ENCODE results near the gene OXGR1. TPM values are rescaled to one million over a fixed set of nuclear protein-coding genes. Genes with fewer than 3 reads are reported as not detected.

OXGR1 gene
- total and polyA plus RNA-seq, 10 of the 15 experiments (the other 5 are each of a cell fraction or from before 2014, with no cell fraction given), result 0.05 TPM; not detected in 9

DNA sequence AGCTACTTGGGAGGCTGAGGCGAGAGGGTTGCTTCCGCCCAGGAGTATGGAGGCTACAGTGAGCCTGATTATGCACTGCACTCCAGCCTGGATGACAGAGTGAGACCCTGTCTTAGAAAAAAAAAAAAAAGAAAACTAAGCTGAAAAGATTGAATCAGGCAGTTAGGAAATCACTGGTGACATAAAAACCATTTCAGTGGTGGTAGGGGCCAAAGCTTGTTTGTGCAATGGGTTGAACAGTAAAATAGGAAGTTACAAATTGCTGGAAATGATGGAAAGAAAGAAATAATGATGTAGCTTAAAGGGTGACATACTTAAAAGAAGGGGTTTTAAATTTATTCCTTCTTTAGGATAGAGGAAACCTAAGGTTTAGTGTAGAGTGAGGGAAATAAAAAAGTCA is 4.8 kb upstream of the OXGR1 start:
- ChIA-PET POLR2A (no interaction called here), CTCF (interaction anchor here (1.1 to 1.4 kb wide), 2 partner anchors 16 to 19 kb away, joined by 3 read pairs; no protein-coding TSS in a partner anchor), RAD21 (ENCODE audit: unreplicated experiment) (no interaction called here), SMC1A (ENCODE audit: uncharacterized antibody, unreplicated experiment) (no interaction called here)
- Histone ChIP-seq H3K4me3 (no peak overlapping the region), H3K4me1 (ENCODE audit: control insufficient read depth, insufficient read depth, low read length) (no peaks in the 10 kb centered on the region), H3K79me2 (ENCODE audit: control insufficient read depth, insufficient read depth, low read length) (no peaks in the 10 kb centered on the region), H4K20me1 (ENCODE audit: control insufficient read depth, insufficient read depth) (no peaks in the 10 kb centered on the region), H3K4me2 (ENCODE audit: control insufficient read depth, insufficient read depth) (no peak overlapping the region), H3K9me3 (replicated peaks; ENCODE audit: control insufficient read depth, insufficient read depth, low read length) (no peaks in the 10 kb centered on the region), H3K9ac (ENCODE audit: control insufficient read depth, insufficient read depth, low read length) (no peak overlapping the region), H3K27me3 (replicated peaks in 1 of 2; ENCODE audit: control insufficient read depth in 2 of 2, insufficient read depth in 2 of 2, low read length in 1 of 2) (peaks cover under 1 to 5% of the 10 kb centered on the region in 2 experiments; a peak in 3 of 4 replicates), H2AFZ (ENCODE audit: control insufficient read depth, low read depth, low read length) (no peak overlapping the region), H3K36me3 (ENCODE audit: control insufficient read depth in 2 of 2, insufficient read depth in 2 of 2, low read length in 1 of 2) (no peaks in the 10 kb centered on the region), H3K27ac (ENCODE audit: control insufficient read depth, insufficient read depth) (no peak overlapping the region)
- FAIRE-seq (no peak), DNase-seq (ENCODE audit: low read depth, low spot score) (no peak), ATAC-seq (no peak)
- TF ChIP-seq, protein P1, sequence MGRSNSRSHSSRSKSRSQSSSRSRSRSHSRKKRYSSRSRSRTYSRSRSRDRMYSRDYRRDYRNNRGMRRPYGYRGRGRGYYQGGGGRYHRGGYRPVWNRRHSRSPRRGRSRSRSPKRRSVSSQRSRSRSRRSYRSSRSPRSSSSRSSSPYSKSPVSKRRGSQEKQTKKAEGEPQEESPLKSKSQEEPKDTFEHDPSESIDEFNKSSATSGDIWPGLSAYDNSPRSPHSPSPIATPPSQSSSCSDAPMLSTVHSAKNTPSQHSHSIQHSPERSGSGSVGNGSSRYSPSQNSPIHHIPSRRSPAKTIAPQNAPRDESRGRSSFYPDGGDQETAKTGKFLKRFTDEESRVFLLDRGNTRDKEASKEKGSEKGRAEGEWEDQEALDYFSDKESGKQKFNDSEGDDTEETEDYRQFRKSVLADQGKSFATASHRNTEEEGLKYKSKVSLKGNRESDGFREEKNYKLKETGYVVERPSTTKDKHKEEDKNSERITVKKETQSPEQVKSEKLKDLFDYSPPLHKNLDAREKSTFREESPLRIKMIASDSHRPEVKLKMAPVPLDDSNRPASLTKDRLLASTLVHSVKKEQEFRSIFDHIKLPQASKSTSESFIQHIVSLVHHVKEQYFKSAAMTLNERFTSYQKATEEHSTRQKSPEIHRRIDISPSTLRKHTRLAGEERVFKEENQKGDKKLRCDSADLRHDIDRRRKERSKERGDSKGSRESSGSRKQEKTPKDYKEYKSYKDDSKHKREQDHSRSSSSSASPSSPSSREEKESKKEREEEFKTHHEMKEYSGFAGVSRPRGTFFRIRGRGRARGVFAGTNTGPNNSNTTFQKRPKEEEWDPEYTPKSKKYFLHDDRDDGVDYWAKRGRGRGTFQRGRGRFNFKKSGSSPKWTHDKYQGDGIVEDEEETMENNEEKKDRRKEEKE (IDR thresholded peaks at IDR 0.05), result no peak
- TF ChIP-seq JUNB (IDR thresholded peaks at IDR 0.05) (no peak), ATF7 (IDR thresholded peaks at IDR 0.05; ENCODE audit: low read depth) (no peak), DPF2 (IDR thresholded peaks at IDR 0.05) (no peak), ASH2L (IDR thresholded peaks at IDR 0.05; ENCODE audit: borderline replicate concordance, low read depth) (no peak), KAT2A (conservative IDR thresholded peaks at IDR 0.05; ENCODE audit: control insufficient read depth, low read depth, low read length) (no peak), BCL11A (IDR thresholded peaks at IDR 0.05; ENCODE audit: low read depth, low read length) (no peak), GATAD2B (conservative IDR thresholded peaks at IDR 0.05; ENCODE audit: low read depth) (no peak), MYB (IDR thresholded peaks at IDR 0.05; ENCODE audit: borderline replicate concordance, low read depth, low read length) (no peak), MEF2B (IDR thresholded peaks at IDR 0.05; ENCODE audit: partially characterized antibody, poor library complexity, severe bottlenecking) (no peak), FOS (IDR thresholded peaks at IDR 0.05; ENCODE audit: borderline replicate concordance, extremely low read depth, insufficient read length) (no peak), NR2F1 (conservative IDR thresholded peaks at IDR 0.05) (no peak), HCFC1 (IDR thresholded peaks at IDR 0.05; ENCODE audit: low read length) (no peak), POLR2A (IDR thresholded peaks at IDR 0.05; ENCODE audit: low read depth, low read length) (no peak), KDM1A (IDR thresholded peaks at IDR 0.05; ENCODE audit: borderline replicate concordance) (no peak), CREB1 (IDR thresholded peaks at IDR 0.05; ENCODE audit: low read depth) (no peak)
- TF ChIP-seq, protein P2, sequence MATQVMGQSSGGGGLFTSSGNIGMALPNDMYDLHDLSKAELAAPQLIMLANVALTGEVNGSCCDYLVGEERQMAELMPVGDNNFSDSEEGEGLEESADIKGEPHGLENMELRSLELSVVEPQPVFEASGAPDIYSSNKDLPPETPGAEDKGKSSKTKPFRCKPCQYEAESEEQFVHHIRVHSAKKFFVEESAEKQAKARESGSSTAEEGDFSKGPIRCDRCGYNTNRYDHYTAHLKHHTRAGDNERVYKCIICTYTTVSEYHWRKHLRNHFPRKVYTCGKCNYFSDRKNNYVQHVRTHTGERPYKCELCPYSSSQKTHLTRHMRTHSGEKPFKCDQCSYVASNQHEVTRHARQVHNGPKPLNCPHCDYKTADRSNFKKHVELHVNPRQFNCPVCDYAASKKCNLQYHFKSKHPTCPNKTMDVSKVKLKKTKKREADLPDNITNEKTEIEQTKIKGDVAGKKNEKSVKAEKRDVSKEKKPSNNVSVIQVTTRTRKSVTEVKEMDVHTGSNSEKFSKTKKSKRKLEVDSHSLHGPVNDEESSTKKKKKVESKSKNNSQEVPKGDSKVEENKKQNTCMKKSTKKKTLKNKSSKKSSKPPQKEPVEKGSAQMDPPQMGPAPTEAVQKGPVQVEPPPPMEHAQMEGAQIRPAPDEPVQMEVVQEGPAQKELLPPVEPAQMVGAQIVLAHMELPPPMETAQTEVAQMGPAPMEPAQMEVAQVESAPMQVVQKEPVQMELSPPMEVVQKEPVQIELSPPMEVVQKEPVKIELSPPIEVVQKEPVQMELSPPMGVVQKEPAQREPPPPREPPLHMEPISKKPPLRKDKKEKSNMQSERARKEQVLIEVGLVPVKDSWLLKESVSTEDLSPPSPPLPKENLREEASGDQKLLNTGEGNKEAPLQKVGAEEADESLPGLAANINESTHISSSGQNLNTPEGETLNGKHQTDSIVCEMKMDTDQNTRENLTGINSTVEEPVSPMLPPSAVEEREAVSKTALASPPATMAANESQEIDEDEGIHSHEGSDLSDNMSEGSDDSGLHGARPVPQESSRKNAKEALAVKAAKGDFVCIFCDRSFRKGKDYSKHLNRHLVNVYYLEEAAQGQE (IDR thresholded peaks at IDR 0.05; ENCODE audit: low read depth, low read length), result no peak
- TF ChIP-seq, protein P3, sequence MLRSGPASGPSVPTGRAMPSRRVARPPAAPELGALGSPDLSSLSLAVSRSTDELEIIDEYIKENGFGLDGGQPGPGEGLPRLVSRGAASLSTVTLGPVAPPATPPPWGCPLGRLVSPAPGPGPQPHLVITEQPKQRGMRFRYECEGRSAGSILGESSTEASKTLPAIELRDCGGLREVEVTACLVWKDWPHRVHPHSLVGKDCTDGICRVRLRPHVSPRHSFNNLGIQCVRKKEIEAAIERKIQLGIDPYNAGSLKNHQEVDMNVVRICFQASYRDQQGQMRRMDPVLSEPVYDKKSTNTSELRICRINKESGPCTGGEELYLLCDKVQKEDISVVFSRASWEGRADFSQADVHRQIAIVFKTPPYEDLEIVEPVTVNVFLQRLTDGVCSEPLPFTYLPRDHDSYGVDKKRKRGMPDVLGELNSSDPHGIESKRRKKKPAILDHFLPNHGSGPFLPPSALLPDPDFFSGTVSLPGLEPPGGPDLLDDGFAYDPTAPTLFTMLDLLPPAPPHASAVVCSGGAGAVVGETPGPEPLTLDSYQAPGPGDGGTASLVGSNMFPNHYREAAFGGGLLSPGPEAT (IDR thresholded peaks at IDR 0.05; ENCODE audit: low read depth), result no peak
- intact Hi-C loops (cut with micrococcal nuclease; ENCODE audit: unreplicated experiment) (no loop called here), in situ Hi-C loops (cut with MboI) (no loop called here)
- BruUV-seq (replicated peaks), result no TSS peak
- WGBS (ENCODE audit: insufficient coverage, insufficient replicate concordance, low lambda C conversion rate, missing lambda C conversion rate), result 76% methylated on average over 2 of the region's 2 CpGs
